Testis (tissue), 3 donors: ENCODE results near the gene TMEM263. TPM values are rescaled to one million over a fixed set of nuclear protein-coding genes. Genes with fewer than 3 reads are reported as not detected.

Source experiments
- DNase-seq: peaks from one replicate; pipeline ENCODE4 v3.0.0-alpha.2; 2019
- H3K27ac ChIP-seq, 2 donors: fragments of 200-600 bp; sonication (generic); one replicate each; pipeline ENCODE4 v1.5.1; 2019
- H3K27me3 ChIP-seq: fragments of 200-600 bp; sonication (generic); one replicate; pipeline ENCODE4 v1.5.1; 2019
- H3K36me3 ChIP-seq: fragments of 200-600 bp; sonication (generic); one replicate; pipeline ENCODE4 v1.5.1; 2017; ENCODE audit warnings: low read depth; ENCODE audit errors: missing control alignments
- H3K4me1 ChIP-seq: fragments of 200-600 bp; sonication (generic); one replicate; pipeline ENCODE4 v1.5.1; 2019
- H3K4me3 ChIP-seq, 2 donors: fragments of 200-600 bp; sonication (generic); one replicate each; pipeline ENCODE4 v1.5.1; 2017 to 2019
- H3K9me3 ChIP-seq: fragments of 200-600 bp; sonication (generic); one replicate; pipeline ENCODE4 v1.5.1; 2017
- POLR2A ChIP-seq: fragments of 450-650 bp; IDR thresholded peaks from one replicate; pipeline ENCODE4 v1.6.1; 2017; ENCODE audit warnings: antibody characterized with exemption, mild to moderate bottlenecking, moderate library complexity
- WGBS, 2 donors: methylation state at CpG; one replicate each; pipeline ENCODE4 v1.1.5; 2018; 5-methylcytosine and 5-hydroxymethylcytosine counted together
- intact Hi-C: fragments of 100-400 bp; cut with DNase I; formaldehyde crosslinking; loops from one replicate; pipeline ENCODE4 v1.15.1; 2023; ENCODE audit warnings: low total_unique reads
- polyA plus RNA-seq: library from polyadenylated mRNA; stranded (reverse); fragments of 350-450 nt; fragmentation: Illumina TruSeq; extraction: RNeasy Lipid Tissue Mini Kit (QIAGEN cat#74804); gene quantifications from one replicate; pipeline ENCODE4 v1.2.3, GENCODE V29; 2014; ENCODE audit warnings: low read depth, low replicate concordance; ENCODE audit not compliant: insufficient read depth
- total RNA-seq, 2 donors: library from RNA; depleted of rRNA; stranded (reverse); fragments of >200 nt; gene quantifications; one replicate each; pipeline ENCODE4 v1.2.3, GENCODE V29; 2016
- TF ChIP-seq, protein P1 (sequence below), 3 experiments: fragments of 450-650 bp in 2 of 3; fragments of 200-600 bp in 1 of 3; sonication (generic) in 1 of 3; IDR thresholded peaks; one replicate each; pipeline ENCODE4 v1.5.1; 2016 to 2019; ENCODE audit warnings: antibody characterized with exemption in 3 of 3, mild to moderate bottlenecking in 2 of 3, moderate library complexity in 1 of 3

Gene TMEM263
- total and polyA plus RNA-seq, 3 donors from 2014 or later: 33.6 to 45.3 (median 40.5) TPM

DNA sequence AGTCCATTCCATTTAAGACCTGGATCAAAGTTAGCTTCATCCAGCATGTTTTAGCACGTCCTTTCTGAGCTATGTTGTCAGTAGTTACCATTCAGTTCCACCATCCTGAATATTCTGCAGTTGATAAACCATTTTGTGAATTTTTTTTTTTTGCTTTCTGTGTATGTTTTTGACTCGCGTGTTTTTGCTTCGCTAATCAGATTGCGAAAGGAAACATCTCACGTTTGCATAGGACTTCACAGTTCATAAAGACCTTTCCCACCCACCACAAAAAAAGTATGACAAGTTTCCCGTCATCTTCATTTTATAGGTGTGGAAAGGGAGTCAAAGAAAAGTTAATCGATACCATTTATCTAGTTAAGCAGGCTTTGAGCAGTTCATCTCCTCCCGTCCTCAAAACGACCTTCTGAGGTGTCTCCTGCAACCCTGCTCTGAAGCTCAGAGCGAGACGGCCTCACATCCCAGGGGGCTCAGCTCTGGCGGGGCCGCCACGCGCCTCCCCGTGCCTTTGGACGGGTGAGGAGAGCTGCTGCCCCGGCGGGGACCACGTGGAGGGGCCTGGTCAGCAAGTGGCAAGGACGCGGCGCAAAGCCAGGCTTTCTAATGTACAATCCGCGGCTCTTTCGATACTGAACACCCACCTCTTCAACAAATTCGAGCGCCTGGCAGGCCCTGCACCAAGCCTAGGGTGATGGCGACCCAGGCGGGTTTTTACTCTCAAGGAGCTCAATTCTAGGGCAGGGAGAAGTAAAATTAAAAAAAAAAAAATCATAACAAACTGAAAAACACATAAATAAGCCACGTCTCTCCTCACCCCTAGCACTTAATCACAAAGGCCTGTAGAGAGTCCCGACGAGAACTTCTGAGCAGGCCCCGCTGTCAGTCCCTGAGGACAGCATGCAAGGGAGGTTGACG lies 988 bp upstream of the TMEM263 start:
- no peak for TF ChIP-seq POLR2A
- no peaks in the 10 kb centered on the region for H3K9me3 ChIP-seq
- intact Hi-C loops: no loop called here
- H3K4me1 ChIP-seq: peaks cover 4% of the 10 kb centered on the region
- DNase-seq: peak; percentile 71
- peak overlapping the region; percentile 98 to 99 for H3K27ac ChIP-seq
- no peaks in the 10 kb centered on the region for H3K27me3 ChIP-seq
- 35 to 37% methylated on average over 32 to 36 of the region's 36 CpGs for whole genome bisulfite sequencing, 2 donors
- peak overlapping the region; percentile 97 for H3K4me3 ChIP-seq
- no peaks in the 10 kb centered on the region for H3K36me3 ChIP-seq

DNA sequence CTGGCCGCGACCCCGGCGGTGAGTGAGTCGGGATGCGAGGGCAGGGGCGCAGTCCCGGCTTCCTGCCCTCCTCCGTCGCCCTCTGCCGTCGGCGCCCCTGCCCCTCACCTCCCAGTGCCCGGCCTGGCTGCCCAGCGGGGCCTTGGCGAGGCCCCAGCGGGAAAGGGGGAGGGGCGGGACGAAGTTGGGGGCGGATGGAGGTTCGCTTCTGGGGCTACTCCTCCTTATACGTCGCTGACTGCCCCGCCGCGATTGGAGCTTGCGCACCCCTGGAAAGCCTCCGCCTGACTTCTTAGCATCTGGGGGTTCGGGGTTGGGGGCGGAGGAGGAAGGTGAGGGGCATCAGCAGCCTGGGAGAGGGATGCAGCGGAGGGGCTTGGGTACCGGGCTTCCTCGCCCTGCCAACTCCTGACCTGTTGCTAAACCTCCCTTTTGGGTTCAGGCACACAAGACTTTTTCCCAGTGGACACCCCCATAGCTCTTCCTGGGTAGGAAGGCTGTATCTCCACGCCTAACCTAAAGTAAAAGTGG lies 406 bp downstream of the TMEM263 start:
- 0 to 1% methylated on average over 13 to 34 of the region's 34 CpGs for WGBS, 2 donors
- Histone ChIP-seq H3K27ac (peak overlapping the region; percentile 98 to 99), H3K4me3 (peak overlapping the region; percentile 97), H3K36me3 (no peaks in the 10 kb centered on the region), H3K4me1 (peaks cover 4% of the 10 kb centered on the region), H3K9me3 (no peaks in the 10 kb centered on the region), H3K27me3 (no peaks in the 10 kb centered on the region)
- intact Hi-C loops: no loop called here
- DNase-seq: peak; percentile 71
- TF ChIP-seq POLR2A: no peak
- TF ChIP-seq, protein P1, sequence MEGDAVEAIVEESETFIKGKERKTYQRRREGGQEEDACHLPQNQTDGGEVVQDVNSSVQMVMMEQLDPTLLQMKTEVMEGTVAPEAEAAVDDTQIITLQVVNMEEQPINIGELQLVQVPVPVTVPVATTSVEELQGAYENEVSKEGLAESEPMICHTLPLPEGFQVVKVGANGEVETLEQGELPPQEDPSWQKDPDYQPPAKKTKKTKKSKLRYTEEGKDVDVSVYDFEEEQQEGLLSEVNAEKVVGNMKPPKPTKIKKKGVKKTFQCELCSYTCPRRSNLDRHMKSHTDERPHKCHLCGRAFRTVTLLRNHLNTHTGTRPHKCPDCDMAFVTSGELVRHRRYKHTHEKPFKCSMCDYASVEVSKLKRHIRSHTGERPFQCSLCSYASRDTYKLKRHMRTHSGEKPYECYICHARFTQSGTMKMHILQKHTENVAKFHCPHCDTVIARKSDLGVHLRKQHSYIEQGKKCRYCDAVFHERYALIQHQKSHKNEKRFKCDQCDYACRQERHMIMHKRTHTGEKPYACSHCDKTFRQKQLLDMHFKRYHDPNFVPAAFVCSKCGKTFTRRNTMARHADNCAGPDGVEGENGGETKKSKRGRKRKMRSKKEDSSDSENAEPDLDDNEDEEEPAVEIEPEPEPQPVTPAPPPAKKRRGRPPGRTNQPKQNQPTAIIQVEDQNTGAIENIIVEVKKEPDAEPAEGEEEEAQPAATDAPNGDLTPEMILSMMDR (IDR thresholded peaks at IDR 0.05): no peak

DNA sequence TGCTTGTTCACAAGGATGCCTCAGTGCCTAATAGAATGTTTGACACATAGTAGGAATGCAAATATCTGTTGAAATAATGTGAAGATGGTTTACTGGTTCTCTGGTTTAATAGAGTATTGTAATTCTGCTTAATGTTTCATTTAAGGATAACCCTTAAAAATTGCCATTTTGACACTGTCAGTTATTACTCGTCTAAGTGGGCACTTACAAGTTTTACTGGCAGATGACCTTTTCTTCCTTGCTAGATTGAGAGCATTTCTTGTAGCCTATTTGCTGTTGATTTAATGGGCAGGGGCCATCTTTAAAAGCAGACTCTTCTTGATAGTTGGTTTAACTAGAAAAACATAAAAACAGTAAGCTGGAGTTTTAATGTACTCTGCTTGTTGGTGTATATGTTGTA lies 1.9 kb downstream of the TMEM263 start:
- no peak for TF ChIP-seq POLR2A
- TF ChIP-seq, protein P1 (IDR thresholded peaks at IDR 0.05): no peak
- no peaks in the 10 kb centered on the region for H3K27me3 ChIP-seq
- DNase-seq: no peak
- peak overlapping the region; percentile 97 for H3K4me3 ChIP-seq
- intact Hi-C loops: no loop called here
- no peaks in the 10 kb centered on the region for H3K9me3 ChIP-seq
- 11 to 18% methylated on average over 1 of the region's 1 CpG for WGBS, 2 donors
- H3K4me1 ChIP-seq: peaks cover 4% of the 10 kb centered on the region
- peak overlapping the region in 1 of 2 donors; percentile 99 for H3K27ac ChIP-seq
- H3K36me3 ChIP-seq: no peaks in the 10 kb centered on the region

DNA sequence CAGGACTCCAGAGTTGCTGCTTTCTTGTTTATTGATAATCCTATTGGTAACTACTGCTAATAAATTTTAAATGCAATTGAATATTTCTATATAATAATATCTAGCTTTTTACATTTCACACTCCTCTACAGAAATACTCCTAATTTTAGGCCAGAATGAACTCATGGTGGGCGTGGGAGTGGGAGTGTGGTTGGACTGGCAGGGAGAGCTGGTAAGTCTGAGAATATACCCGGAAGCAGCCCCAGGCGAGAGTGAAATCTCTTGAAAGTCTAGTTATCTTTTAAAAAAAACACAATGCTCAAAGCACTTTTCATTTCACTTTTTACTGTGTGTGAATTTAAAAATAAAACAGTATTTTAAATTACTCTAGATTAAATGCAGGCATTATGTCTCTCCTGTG lies 4.7 kb downstream of the TMEM263 start:
- 60 to 69% methylated on average over 3 of the region's 3 CpGs for WGBS, 2 donors
- H3K27me3 ChIP-seq: no peaks in the 10 kb centered on the region
- no peak overlapping the region for H3K4me3 ChIP-seq
- intact Hi-C loops: no loop called here
- DNase-seq: no peak
- no peaks in the 10 kb centered on the region for H3K36me3 ChIP-seq
- H3K9me3 ChIP-seq: no peaks in the 10 kb centered on the region
- no peaks in the 10 kb centered on the region for H3K4me1 ChIP-seq
- H3K27ac ChIP-seq: no peak overlapping the region
- TF ChIP-seq, protein P1 (IDR thresholded peaks at IDR 0.05): no peak
- no peak for TF ChIP-seq POLR2A

DNA sequence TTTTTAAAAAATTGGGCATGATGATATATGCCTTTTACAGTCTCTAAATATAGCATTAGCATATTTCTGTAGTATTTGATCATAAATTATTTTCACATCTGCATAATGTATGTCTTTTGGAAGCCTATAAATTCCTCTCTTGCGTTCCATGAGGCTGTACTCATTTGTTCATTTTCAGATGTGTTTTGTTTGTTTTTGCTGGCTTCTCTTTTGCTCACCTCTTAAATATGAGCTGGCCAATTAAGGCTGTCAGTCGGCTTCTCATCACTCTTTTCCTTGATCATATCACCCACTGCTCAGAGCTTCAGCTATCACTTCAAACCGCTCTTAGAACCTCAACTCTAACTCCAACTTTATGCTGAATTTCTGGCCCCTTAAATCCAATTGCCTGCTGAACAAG lies 6.6 kb downstream of the TMEM263 start:
- no peak for DNase-seq
- TF ChIP-seq, protein P1 (IDR thresholded peaks at IDR 0.05): no peak
- no peak for TF ChIP-seq POLR2A
- no peak overlapping the region for H3K27ac ChIP-seq
- intact Hi-C loops: no loop called here
- H3K4me3 ChIP-seq: no peak overlapping the region
- H3K27me3 ChIP-seq: no peaks in the 10 kb centered on the region
- WGBS, 2 donors: 85 to 98% methylated on average over 3 of the region's 3 CpGs
- H3K36me3 ChIP-seq: no peaks in the 10 kb centered on the region
- no peaks in the 10 kb centered on the region for H3K4me1 ChIP-seq
- no peaks in the 10 kb centered on the region for H3K9me3 ChIP-seq
